ENCODE results near the gene KAZN.

The KAZN gene

GRCh38 chr1:14778541-14778897 is 180.0 kb downstream of the KAZN start:
- DNase-seq = no peak

GRCh38 chr1:14778898-14779865 is 180.7 kb downstream of the KAZN start:
- peak; percentile 21 for DNase-seq

- no peak for DNase-seq
Observed at GRCh38 chr1:14780271-14780670, 181.8 kb downstream of the KAZN start.

GRCh38 chr1:14781811-14782210 is 183.3 kb downstream of the KAZN start:
- no peak for DNase-seq

GRCh38 chr1:14782741-14783591 is 184.5 kb downstream of the KAZN start:
- no peak for DNase-seq

GRCh38 chr1:14783592-14783886 is 185.1 kb downstream of the KAZN start:
- no peak for DNase-seq

DNA sequence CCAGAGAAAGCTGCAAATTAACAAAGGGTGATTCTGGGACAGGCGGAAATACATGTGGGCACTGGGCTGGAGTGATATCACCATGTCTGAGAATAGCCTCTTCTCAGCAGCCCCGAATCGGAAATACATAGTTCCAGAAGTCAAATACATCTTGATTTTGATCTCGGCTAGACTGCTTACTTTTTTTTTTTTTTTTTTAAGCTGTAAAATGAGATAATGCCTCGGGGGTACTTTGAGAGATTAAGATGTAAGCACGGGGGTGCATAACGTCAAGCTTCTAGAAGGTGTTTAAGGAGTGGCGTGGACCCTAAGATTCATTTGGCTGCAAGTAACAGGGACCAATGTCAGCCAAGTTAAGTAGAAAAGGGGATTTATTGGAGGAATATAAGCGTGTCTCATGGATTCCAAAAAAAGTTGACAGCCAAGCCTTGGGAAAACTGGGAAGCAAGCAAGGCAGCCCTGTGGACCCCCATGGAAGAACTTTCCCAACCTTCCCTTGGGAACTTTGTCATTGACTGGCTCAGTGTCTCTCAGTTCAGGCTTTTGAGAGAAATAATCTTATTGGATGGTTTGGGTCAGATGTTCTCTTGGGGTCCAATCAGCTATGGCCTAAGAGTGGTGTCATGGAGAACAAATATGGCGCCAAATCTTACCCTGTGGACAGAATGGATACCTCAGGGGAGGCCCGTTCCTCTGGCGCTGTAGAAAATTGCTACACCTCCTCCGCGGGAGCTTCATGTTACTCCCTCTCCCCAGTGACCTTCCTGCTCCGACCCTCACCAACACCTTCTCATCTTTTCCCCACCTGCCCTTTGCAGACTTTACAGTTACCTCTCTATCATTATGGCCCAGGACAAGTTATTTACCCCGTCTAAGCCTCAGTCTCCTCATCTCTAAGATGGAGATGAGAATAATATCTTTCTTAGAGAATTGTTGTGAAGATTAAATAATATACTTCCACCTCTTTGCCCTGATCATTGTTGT is 186.6 kb downstream of the KAZN start:
- no peak for DNase-seq

DNA sequence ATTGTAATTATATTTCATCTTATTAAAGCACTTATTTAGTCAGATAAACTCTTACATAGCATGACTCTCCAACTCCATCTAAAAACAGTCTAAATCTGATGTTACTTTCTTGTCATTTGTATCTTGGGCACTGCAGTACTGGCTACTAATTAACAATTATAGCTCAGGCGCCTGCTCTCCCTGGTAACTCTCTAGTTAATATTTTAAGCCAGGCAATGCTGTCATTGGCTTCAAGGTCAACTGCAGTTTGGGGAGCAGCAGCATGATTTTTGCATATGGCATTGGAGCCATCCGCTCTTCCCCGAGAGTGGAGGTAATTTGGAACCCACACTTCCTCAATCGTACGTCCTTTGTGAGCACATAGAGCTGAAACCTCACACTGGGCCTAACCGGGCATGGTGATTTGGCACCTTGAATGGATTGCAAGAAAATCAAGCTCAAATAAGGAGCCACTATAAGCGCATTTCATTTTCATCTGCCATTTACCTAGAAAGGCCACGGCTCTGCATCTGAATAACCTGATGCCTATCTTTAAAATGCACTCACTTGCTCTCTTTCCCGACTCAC is 187.7 kb downstream of the KAZN start:
- DNase-seq = no peak

DNA sequence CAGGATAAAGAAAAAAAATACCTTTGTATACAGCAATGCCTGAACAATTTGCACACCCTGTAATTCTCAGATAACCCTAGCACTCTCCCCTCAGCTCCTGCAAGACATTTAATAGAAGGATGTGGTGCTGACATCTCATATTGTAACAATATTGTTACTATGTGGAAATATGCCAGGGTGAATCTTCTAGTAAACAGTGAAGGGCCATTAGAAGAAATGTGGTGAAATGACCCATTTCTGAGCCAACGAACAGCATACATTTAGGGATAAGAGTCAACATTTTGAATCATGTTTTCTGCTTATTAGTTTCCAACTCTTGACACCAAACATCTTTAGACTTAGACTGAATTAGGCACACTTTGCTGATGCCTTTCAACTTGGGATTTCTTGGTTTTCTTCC is 188.2 kb downstream of the KAZN start:
- no peak for DNase-seq

DNA sequence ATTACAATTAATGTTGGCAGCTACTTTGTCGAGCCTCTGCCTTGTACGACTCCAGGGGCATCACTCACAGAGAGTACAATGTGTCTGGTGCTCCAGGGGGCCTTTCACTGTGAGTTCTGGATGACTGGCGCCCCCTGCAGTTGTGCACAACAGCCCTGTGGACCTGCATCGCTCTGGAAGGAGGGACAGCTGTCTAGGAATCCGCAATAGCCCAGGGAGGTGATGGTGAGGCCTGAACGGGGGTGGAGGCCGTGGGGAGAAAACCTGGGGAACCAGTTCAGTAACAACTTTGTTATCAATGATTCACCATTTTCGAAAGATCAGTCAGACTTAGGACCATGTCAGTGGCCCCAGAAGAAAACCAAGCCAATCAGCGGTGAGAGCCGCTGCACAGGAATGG is 189.1 kb downstream of the KAZN start:
- DNase-seq = no peak

DNA sequence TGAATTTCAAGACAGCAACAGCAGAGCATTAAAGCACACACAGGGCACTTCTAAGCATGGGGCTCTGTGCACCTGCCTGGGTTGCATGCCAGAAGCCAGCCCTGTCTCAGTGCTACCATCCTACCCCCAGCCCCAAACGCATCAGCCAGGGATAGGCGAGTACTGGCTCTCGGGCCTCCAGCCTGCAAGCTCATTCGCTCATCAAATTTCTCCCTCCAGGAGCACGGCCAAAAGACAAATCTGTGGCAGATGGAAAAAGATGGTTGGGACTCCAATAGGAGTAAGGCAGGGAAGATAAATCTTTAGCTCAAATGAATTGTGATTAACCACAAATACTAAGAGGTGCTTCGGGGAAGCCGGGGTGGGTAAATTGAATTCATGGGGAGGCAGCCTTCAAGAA is 189.6 kb downstream of the KAZN start:
- no peak for DNase-seq

DNA sequence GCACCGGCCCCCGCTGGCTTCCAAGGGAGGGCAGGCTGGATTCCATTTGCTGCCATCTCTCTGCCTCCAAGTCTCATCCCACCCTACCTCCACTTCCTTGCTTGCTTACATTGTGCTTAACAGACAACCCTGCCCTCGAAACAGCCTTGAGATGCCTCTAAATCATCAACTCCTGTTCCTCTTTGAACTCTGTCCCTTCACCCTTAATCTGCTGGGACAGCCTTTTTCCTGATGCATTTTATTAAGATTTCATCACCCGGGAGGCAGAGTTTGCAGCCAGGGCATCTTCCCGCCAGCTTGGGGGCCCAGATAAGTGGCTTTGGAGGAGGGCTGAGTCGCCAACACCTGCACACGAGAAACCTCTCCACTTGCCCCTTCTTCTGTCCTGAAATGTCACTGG is 192.5 kb downstream of the KAZN start:
- no peak for DNase-seq

- no peak for DNase-seq
Observed at GRCh38 chr1:14791654-14792053, 193.2 kb downstream of the KAZN start.

GRCh38 chr1:14794136-14794768 is 195.8 kb downstream of the KAZN start:
- DNase-seq = no peak

DNA sequence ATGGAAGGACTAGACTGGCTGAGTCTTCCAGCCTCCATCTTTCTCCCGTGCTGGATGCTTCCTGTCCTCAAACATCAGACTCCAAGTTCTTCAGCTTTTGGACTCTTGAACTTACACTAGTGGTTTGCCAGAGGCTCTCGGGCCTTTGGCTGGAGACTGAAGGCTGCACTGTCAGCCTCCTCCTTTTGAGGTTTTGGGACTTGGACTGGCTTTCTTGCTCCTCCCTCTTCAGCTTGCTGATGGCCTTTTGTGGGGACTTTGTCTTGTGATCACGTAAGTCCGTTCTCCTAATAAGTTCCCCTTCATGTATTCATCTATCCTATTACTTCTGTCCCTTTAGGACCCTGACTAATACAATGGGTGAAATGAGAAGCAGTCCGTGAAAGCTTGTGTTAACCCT is 196.4 kb downstream of the KAZN start:
- no peak for DNase-seq

DNA sequence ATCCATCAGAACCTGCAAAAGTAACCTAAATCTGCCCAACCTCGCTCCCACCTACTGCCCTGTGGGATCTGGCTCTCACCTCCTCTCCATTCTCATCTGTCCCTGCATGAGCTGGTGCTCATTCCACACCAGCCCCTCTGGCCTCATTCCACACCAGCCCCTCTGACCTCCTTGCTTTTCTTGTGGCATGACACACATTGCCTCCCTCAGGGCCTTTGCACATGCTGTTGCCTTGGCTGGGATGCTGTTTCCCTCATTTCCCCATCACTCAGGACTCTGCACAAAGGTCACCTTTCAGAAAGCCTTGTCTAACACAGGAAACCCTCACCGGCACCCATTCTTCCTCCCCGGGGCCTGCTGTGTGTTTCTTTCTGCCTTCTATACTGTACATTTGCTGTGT is 197.1 kb downstream of the KAZN start:
- DNase-seq = no peak

GRCh38 chr1:14800014-14800413 is 201.5 kb downstream of the KAZN start:
- DNase-seq = no peak

DNA sequence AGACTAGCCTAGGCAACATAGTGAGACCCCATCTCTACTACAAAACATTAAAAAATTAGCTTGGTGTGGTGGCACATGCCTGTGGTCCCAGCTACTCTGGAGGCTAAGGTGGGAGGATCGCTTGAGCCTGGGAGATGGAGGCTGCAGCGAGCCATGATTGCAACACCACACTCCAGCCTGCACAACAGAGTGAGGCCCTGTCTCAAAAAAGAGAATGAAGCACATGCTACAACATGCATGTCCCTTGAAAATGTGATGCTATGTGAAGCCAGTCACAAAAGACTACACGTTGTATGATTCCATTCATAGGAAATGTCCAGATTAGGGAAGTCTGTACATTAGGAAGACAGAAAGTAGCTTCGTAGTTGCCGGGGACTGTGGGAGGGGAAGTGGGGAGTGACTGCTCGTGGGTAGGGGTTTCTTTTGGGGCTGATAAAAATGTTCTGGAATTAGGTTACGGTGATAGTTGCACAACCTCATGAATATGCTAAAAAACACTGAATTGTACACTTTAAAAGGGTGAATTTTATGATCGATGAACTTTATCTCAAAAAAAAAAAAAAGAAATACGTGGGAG is 202.1 kb downstream of the KAZN start:
- DNase-seq = no peak

DNA sequence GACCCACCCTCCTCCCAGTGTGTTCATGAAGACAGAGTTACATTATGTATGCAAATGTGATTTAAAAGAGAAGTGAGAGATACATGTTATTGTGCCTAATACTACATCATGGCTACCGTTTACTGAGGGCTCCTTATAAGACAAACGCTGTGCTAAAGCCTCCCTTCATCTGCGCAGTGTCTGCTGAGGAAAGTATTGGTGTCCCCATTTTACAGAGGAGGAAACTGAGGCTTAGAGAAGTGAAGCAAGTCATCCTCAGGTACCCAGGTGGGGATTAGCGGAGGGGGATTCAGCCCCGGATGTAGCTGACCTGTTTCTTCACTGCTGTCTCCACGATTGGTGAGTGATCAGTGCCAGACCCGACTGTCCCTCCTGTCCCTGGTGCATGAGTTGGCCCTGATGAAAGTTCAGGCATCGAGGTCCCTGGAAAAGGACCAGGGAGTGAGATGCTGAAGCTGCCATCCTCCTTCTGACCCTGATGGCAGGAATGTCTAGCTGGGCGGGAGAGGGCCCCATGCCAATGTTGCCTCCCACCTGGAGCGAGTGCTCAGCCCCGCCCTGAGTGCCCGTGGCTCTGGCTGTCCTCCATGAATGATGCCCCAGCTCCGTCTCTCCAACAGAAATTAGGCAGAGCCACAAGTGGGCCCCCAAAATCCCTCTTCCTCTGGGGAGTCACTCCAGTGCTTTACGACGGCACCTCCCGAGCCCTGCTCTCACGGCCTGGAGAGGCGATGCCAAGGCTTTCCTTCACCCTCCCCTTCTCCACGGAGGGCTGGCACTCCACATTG is 204.7 kb downstream of the KAZN start:
- no peak for DNase-seq

DNA sequence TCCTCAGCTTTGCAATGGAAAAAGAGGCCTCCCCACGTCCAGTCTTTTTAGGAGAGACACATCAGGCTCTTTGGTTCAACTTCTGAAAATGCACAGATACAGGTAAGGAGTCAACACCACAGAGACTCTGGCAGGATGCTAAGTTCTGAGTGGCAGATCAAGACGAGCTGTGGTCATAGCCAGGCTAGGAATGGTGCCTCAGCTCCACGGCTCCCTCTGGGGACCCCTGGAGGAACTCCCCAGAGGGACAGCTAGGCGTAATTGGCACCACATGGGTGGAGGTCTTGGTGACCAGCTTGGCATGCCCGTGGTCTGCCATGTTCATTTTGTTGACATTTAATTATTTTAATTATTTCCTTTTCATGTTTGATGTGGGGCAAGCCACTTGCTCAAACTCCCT is 206.1 kb downstream of the KAZN start:
- DNase-seq = no peak

DNA sequence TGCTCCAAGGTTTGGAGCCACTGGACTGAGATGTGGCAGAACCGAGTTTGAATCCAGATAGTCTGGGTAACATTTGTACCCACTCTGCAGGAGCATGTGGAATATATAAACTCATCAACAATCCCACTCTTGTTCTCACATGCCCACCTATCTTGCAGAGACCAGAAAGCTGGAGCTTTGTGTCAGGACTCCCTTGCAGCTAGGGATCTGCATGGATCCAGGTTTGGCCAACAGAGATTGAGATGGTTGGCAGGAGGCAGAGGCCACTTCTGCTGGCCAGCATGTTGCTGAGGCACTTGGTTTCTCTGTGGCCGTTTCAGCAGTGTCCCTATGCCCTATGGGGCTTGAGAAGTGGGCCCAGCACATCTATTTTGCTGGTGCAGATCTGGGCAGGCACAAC is 208.3 kb downstream of the KAZN start:
- no peak for DNase-seq

Data from NCI-H1105 (cell line).